HUES64 (cell line): ENCODE results near the gene DOP1B.
"Not testable (repeated sequence)": the region's sequence is repeated elsewhere in the genome, so short reads cannot be mapped to it uniquely, and the experiment has no call there.

ENCODE experiments used
- H3K27ac ChIP-seq: 2 replicates; pipeline ENCODE4 v1.7.0; 2013; ENCODE audit warnings: low read depth, low read length, inconsistent platforms
- H3K27me3 ChIP-seq: 2 replicates; pipeline ENCODE4 v1.6.1; 2013; ENCODE audit warnings: mild to moderate bottlenecking, low read length; ENCODE audit not compliant: insufficient read depth
- H3K36me3 ChIP-seq: 2 replicates; pipeline ENCODE4 v1.6.1; 2013; ENCODE audit warnings: mild to moderate bottlenecking, low read length; ENCODE audit not compliant: insufficient read depth
- H3K4me1 ChIP-seq: 2 replicates; pipeline ENCODE4 v1.6.1; 2013; ENCODE audit warnings: mild to moderate bottlenecking, low read length, moderate library complexity; ENCODE audit not compliant: insufficient read depth
- H3K4me3 ChIP-seq: 2 replicates; pipeline ENCODE4 v1.5.1; 2013; ENCODE audit warnings: mild to moderate bottlenecking, low read length, moderate library complexity
- H3K9ac ChIP-seq: 2 replicates; pipeline ENCODE4 v1.6.1; 2013; ENCODE audit warnings: mild to moderate bottlenecking, low read depth, low read length
- H3K9me3 ChIP-seq: 2 replicates; pipeline ENCODE4 v1.6.1; 2013; ENCODE audit warnings: low read depth, low read length; ENCODE audit not compliant: insufficient read depth
- WGBS: fragments of 150-250, 120-280 bp; methylation state at CpG from one replicate; pipeline ENCODE4 v1.1.7; 2013; ENCODE audit warnings: missing lambda C conversion rate; 5-methylcytosine and 5-hydroxymethylcytosine counted together

Gene DOP1B

DNA sequence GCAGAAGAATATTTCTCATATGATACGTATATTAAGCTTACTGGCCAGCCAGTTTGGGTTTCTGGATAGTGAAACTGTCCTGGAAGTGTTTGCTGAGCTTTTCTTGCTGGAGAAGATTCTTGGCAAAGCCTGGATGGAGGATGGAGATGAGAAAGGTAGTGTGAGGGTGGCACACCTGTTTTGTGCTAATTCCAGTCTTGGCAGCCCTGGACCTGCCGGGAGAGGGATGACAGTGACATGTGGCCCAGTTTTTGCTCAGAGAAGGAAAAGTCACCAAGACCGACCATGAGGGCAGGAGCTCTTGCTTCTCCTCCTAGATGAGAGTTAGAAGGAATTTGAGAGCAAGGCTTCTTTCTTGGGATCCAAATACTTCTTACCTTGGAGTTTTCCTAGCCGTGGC lies 34.1 kb downstream of the DOP1B start:
- WGBS = 88% methylated on average over 4 of the region's 4 CpGs
- no peak overlapping the region for H3K27ac ChIP-seq
- H3K9me3 ChIP-seq = no peaks in the 10 kb centered on the region
- no peaks in the 10 kb centered on the region for H3K27me3 ChIP-seq
- H3K36me3 ChIP-seq = no peaks in the 10 kb centered on the region
- H3K9ac ChIP-seq = no peak overlapping the region
- no peak overlapping the region for H3K4me3 ChIP-seq
- H3K4me1 ChIP-seq = no peaks in the 10 kb centered on the region

DNA sequence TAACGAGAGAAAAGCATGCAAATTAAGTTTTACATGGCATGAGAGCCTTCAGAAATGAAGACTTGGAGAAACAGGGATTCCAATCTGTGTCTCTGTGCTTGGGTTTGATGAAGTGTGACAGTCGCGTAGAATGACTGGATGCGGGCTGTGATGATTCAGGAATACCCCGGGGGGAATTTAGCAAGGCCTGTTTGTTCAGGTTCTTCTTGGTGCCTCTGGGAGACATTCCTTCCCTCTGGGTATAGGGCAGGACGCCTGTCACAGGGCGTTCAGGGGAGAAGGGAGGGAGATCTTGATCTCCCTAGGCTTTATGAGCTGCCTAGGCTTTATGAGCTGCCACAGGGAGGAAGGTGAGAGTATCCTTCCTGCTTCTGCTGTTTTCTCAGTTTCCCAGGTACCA lies 36.6 kb downstream of the DOP1B start:
- no peak overlapping the region for H3K9ac ChIP-seq
- WGBS = 71% methylated on average over 7 of the region's 7 CpGs
- no peaks in the 10 kb centered on the region for H3K36me3 ChIP-seq
- no peaks in the 10 kb centered on the region for H3K27me3 ChIP-seq
- no peaks in the 10 kb centered on the region for H3K9me3 ChIP-seq
- no peak overlapping the region for H3K27ac ChIP-seq
- no peaks in the 10 kb centered on the region for H3K4me1 ChIP-seq
- H3K4me3 ChIP-seq = no peak overlapping the region

DNA sequence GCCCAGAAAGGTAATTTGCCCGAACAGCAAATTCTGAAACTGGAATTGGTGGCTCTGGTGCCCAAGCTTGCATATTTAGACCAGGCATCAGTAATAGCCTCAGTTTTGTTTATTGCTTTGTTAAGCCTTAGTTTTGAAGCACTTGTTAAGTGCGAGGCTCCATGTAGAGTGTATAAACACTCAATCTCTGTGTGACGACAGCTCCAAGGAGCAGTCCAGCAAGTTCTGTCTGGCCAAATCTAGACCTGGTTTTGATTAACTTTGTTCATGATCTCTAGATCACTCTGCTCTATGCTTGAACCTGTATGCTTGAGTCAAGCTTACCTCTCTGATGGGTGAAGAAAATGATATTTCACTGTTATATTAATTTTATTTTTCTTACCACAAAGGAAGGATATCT lies 37.4 kb downstream of the DOP1B start:
- no peaks in the 10 kb centered on the region for H3K9me3 ChIP-seq
- no peaks in the 10 kb centered on the region for H3K27me3 ChIP-seq
- H3K4me1 ChIP-seq = no peaks in the 10 kb centered on the region
- no peak overlapping the region for H3K4me3 ChIP-seq
- H3K9ac ChIP-seq = no peak overlapping the region
- no peaks in the 10 kb centered on the region for H3K36me3 ChIP-seq
- WGBS = 92% methylated on average over 3 of the region's 3 CpGs
- H3K27ac ChIP-seq = no peak overlapping the region

DNA sequence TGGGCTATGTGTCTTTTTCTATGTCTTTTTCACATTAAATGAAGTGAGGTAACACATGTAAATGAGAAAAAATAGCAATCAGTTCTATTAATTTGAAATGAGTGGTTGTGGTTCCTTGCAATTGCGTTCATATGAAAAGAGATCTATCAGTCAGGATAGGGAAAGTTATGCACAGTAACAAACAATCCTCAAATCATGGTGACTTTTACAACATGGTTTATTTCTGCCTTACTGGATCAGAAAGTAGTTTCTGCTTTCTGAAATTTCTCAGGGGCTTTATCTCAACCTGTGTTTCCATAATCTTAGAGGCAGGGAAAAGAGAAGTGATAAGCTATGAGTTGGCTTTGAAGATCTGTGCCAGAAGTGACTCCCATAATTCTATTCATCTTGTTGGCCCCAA lies 39.0 kb downstream of the DOP1B start:
- H3K4me3 ChIP-seq = no peak overlapping the region
- no peaks in the 10 kb centered on the region for H3K36me3 ChIP-seq
- WGBS = 100% methylated on average over 1 of the region's 1 CpG

DNA sequence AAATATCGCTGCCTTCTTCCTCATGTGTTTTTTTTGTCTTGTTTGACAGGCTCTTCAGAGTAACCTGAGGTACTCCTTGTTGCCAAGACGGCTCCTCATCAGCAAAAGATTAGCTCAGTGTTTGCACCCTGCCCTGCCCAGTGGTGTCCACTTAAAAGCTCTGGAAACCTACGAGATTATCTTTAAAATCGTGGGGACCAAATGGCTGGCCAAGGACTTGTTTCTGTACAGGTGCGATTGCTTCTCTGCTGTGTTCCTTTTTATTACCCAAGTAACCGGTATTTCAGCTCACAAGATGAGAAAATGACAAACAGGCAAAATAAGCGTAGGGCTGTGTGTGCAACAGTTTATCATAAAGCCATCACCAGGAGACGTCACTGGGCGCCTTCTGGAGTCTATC lies 42.4 kb downstream of the DOP1B start:
- no peaks in the 10 kb centered on the region for H3K9me3 ChIP-seq
- 92% methylated on average over 9 of the region's 9 CpGs for WGBS

More for the DNA sequence above, 39.0 kb downstream of the DOP1B start:
- Histone ChIP-seq H3K4me1 (no peaks in the 10 kb centered on the region), H3K27ac (no peak overlapping the region), H3K9me3 (no peaks in the 10 kb centered on the region), H3K9ac (no peak overlapping the region), H3K27me3 (no peaks in the 10 kb centered on the region)

DNA sequence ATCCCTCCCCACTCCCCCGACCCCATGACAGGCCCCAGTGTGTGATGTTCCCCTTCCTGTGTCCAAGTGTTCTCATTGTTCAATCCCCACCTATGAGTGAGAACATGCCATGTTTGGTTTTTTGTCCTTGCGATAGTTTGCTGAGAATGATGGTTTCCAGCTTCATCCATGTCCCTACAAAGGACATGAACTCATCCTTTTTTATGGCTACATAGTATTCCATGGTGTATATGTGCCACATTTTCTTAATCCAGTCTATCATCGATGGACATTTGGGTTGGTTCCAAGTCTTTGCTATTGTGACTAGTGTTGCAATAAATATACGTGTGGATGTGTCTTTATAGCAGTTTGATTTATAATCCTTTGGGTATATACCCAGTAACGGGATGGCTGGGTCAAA lies 43.0 kb downstream of the DOP1B start:
- not testable (repeated sequence) for H3K27ac ChIP-seq, H3K9ac ChIP-seq, H3K36me3 ChIP-seq, H3K4me3 ChIP-seq, H3K9me3 ChIP-seq, H3K4me1 ChIP-seq, H3K27me3 ChIP-seq
- 94% methylated on average over 3 of the region's 5 CpGs for WGBS

More for the DNA sequence above, 42.4 kb downstream of the DOP1B start:
- H3K36me3 ChIP-seq = no peaks in the 10 kb centered on the region
- no peak overlapping the region for H3K27ac ChIP-seq
- no peak overlapping the region for H3K9ac ChIP-seq
- H3K4me1 ChIP-seq = no peaks in the 10 kb centered on the region
- H3K4me3 ChIP-seq = no peak overlapping the region
- H3K27me3 ChIP-seq = no peaks in the 10 kb centered on the region

DNA sequence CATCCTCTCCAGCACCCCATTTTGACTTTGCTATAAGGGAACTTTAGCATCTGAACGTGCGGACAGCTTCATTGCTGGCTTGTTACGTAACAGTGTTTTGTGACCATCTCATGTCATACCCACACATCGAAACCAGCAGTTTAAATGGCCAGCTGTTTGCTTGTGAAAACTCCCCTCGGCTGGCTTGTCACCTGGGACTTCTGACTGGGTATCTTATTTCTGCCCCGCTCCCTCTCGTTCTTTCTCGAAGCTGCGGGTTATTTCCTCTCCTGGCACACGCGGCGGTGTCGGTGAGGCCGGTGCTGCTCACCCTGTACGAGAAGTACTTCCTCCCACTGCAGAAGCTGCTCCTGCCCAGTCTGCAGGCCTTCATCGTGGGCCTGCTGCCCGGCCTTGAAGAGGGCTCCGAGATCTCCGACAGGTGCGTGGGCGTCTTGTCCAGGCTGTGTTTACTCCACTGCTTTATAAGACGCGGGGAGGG lies 43.5 kb downstream of the DOP1B start:
- H3K9ac ChIP-seq = no peak overlapping the region
- H3K27me3 ChIP-seq = no peaks in the 10 kb centered on the region
- H3K36me3 ChIP-seq = no peaks in the 10 kb centered on the region
- WGBS = 93% methylated on average over 23 of the region's 23 CpGs
- H3K27ac ChIP-seq = no peak overlapping the region
- H3K4me3 ChIP-seq = no peak overlapping the region
- H3K4me1 ChIP-seq = no peaks in the 10 kb centered on the region
- no peaks in the 10 kb centered on the region for H3K9me3 ChIP-seq

DNA sequence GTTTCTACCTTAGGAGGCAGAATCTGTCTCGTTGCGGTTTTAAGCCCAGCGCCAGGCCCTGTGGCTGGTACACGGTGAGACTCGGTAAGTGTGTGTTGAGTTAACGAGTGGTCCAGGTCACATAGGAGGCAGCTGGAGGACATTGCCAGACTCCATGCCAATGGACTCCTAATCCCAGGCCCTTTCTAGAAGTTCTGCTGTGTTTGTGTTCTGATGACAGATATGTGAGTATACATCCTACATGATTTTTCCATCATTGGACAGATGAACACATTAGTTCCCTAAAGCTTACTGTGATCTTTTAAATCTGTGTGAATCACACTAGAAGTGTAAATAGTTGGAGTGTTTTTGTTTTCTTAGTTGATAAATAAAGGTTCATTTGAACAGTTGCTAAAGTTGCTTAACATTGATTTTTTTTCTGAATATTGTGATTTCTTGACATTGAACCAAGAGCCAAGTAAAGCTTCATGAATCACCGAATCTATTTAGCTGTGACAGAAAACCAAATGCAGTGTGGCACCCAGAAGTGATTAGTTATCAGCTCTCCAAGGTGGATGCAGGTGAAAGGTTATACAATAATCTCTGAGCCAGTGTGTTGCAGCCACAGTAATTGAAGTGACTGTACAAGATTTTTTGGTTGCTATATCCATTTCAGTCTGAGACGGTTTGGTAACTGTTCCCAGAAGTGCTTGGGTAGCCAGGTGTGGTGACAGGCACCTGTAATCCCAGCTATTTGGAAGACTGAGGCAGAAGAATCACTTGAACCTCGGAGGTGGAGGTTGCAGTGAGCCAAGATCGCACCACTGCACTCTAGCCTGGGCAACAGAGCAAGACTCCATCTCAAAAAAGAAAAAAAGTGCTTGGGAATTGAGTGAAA lies 46.3 kb downstream of the DOP1B start:
- no peak overlapping the region for H3K4me3 ChIP-seq
- no peaks in the 10 kb centered on the region for H3K36me3 ChIP-seq
- H3K4me1 ChIP-seq = no peaks in the 10 kb centered on the region
- H3K27ac ChIP-seq = no peak overlapping the region
- H3K9me3 ChIP-seq = no peaks in the 10 kb centered on the region
- no peaks in the 10 kb centered on the region for H3K27me3 ChIP-seq
- H3K9ac ChIP-seq = no peak overlapping the region
- 97% methylated on average over 10 of the region's 10 CpGs for WGBS

DNA sequence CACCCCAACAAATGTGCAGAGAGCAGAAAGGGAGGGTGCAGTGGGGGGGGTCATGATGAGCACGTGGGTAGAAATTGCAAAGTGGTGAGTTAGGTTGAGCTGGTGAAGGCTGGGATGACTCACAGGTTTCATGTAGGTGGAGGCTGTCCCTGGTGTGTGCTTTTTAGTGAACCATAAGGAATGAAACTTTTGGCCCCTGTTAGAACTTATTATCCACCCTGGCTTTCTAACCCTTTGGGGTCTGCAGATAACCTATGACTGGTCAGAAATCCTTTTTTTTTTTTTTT lies 46.9 kb downstream of the DOP1B start:
- H3K4me1 ChIP-seq = no peaks in the 10 kb centered on the region
- no peaks in the 10 kb centered on the region for H3K27me3 ChIP-seq
- no peaks in the 10 kb centered on the region for H3K36me3 ChIP-seq
- H3K27ac ChIP-seq = no peak overlapping the region
- 21% methylated on average over 1 of the region's 1 CpG for WGBS
- no peaks in the 10 kb centered on the region for H3K9me3 ChIP-seq
- H3K9ac ChIP-seq = no peak overlapping the region
- no peak overlapping the region for H3K4me3 ChIP-seq

DNA sequence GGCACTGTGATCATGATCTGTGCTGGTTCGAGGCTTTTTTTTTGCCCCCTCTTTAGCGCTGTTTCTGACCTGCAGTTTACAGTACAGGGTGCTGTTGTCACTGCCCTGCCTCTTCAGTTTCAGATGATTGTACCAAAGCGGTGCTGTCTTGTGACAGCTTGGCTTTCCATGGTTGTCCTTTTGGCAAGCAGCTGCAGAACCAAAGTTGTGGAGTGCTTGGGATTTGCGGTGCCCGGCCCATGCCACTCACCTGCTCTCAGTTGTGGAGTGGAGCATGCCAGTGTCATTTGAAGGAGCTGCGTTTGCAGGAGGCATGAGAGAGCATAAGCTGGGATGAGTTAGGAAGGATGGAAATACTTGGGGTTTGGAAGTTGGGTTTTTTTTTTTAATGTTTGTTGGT lies 48.4 kb downstream of the DOP1B start:
- Histone ChIP-seq H3K9ac (no peak overlapping the region), H3K27ac (no peak overlapping the region), H3K9me3 (no peaks in the 10 kb centered on the region), H3K36me3 (no peaks in the 10 kb centered on the region), H3K4me1 (no peaks in the 10 kb centered on the region), H3K4me3 (no peak overlapping the region), H3K27me3 (no peaks in the 10 kb centered on the region)
- WGBS = 95% methylated on average over 6 of the region's 6 CpGs

DNA sequence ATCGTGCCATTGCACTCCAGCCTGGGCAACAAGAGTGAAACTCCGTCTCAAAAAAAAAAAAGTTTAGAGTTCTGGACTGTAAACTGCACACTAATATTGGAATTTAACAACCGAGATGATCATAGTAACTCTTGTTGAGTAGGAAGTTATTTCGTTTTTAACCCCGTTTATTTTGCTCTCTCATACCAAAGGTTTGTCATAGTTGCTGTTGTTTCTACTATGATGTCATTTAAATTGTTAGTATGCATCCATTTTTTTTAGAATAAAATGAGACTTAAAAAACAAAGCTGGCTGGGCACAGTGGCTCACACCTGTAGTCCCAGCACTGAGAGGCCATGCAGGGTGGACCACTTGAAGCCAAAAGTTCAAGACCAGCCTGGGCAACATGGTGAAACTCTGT lies 49.3 kb downstream of the DOP1B start:
- H3K27me3 ChIP-seq = no peaks in the 10 kb centered on the region
- WGBS = 93% methylated on average over 5 of the region's 5 CpGs
- H3K36me3 ChIP-seq = no peaks in the 10 kb centered on the region
- no peak overlapping the region for H3K27ac ChIP-seq
- no peak overlapping the region for H3K4me3 ChIP-seq
- H3K4me1 ChIP-seq = peaks cover 6% of the 10 kb centered on the region; the same call in 1 of the 2 replicates
- no peaks in the 10 kb centered on the region for H3K9me3 ChIP-seq
- no peak overlapping the region for H3K9ac ChIP-seq
